Measurements from ENCODE around the gene EYA4. TPM values are rescaled to one million over a fixed set of nuclear protein-coding genes. Genes with fewer than 3 reads are reported as not detected.

EYA4 gene
- total RNA-seq, 2 experiments from 2014 or later, result not detected

- no peaks in the 10 kb centered on the region for H3K4me1 Mint-ChIP-seq (ENCODE audit: low read depth)
- POLR2A ChIA-PET, result no interaction called here
Observed at GRCh38 chr6:133430530-133430929, 189.4 kb downstream of the EYA4 start.

GRCh38 chr6:133431031-133431430 is 189.9 kb downstream of the EYA4 start:
- POLR2A ChIA-PET, result no interaction called here
- no peak overlapping the region for H3K27ac Mint-ChIP-seq
- H3K36me3 Mint-ChIP-seq, result no peaks in the 10 kb centered on the region
- H3K4me1 Mint-ChIP-seq (ENCODE audit: low read depth), result no peaks in the 10 kb centered on the region
- no peaks in the 10 kb centered on the region for H3K27me3 Mint-ChIP-seq
- no peaks in the 10 kb centered on the region for H3K9me3 Mint-ChIP-seq
- no peak overlapping the region for H3K4me3 Mint-ChIP-seq
- no peak for DNase-seq
- CTCF ChIA-PET, result no interaction called here
- intact Hi-C loops (cut with micrococcal nuclease), result no loop called here

More at GRCh38 chr6:133430530-133430929, 189.4 kb downstream of the EYA4 start:
- H3K4me3 Mint-ChIP-seq, result no peak overlapping the region
- CTCF ChIA-PET, result no interaction called here
- H3K27ac Mint-ChIP-seq, result no peak overlapping the region
- no peaks in the 10 kb centered on the region for H3K36me3 Mint-ChIP-seq
- H3K9me3 Mint-ChIP-seq, result no peaks in the 10 kb centered on the region
- no peaks in the 10 kb centered on the region for H3K27me3 Mint-ChIP-seq
- no peak for DNase-seq
- intact Hi-C loops (cut with micrococcal nuclease), result no loop called here

GRCh38 chr6:133432021-133432989 is 191.1 kb downstream of the EYA4 start:
- no peak for DNase-seq
- no peaks in the 10 kb centered on the region for H3K9me3 Mint-ChIP-seq
- H3K27me3 Mint-ChIP-seq, result no peaks in the 10 kb centered on the region
- no peaks in the 10 kb centered on the region for H3K4me1 Mint-ChIP-seq (ENCODE audit: low read depth)
- no peak overlapping the region for H3K4me3 Mint-ChIP-seq
- H3K27ac Mint-ChIP-seq, result no peak overlapping the region
- H3K36me3 Mint-ChIP-seq, result no peaks in the 10 kb centered on the region
- ChIA-PET CTCF (no interaction called here), POLR2A (no interaction called here)
- intact Hi-C loops (cut with micrococcal nuclease), result no loop called here

- H3K36me3 Mint-ChIP-seq, result no peaks in the 10 kb centered on the region
- no peak overlapping the region for H3K27ac Mint-ChIP-seq
- intact Hi-C loops (cut with micrococcal nuclease), result no loop called here
- CTCF ChIA-PET, result no interaction called here
- H3K4me3 Mint-ChIP-seq, result no peak overlapping the region
- no peaks in the 10 kb centered on the region for H3K4me1 Mint-ChIP-seq (ENCODE audit: low read depth)
- no peaks in the 10 kb centered on the region for H3K27me3 Mint-ChIP-seq
- H3K9me3 Mint-ChIP-seq, result no peaks in the 10 kb centered on the region
- POLR2A ChIA-PET, result no interaction called here
- no peak for DNase-seq
Observed at GRCh38 chr6:133435065-133435728, 194.0 kb downstream of the EYA4 start.

GRCh38 chr6:133436652-133437051 is 195.5 kb downstream of the EYA4 start:
- DNase-seq, result no peak
- H3K36me3 Mint-ChIP-seq, result no peaks in the 10 kb centered on the region
- H3K9me3 Mint-ChIP-seq, result no peaks in the 10 kb centered on the region
- no peak overlapping the region for H3K27ac Mint-ChIP-seq
- ChIA-PET CTCF (no interaction called here), POLR2A (no interaction called here)
- no peaks in the 10 kb centered on the region for H3K4me1 Mint-ChIP-seq (ENCODE audit: low read depth)
- intact Hi-C loops (cut with micrococcal nuclease), result no loop called here
- no peak overlapping the region for H3K4me3 Mint-ChIP-seq
- H3K27me3 Mint-ChIP-seq, result no peaks in the 10 kb centered on the region

GRCh38 chr6:133441491-133441890 is 200.3 kb downstream of the EYA4 start:
- ChIA-PET POLR2A (no interaction called here), CTCF (no interaction called here)
- intact Hi-C loops (cut with micrococcal nuclease), result no loop called here

GRCh38 chr6:133446789-133447188 is 205.6 kb downstream of the EYA4 start:
- no peaks in the 10 kb centered on the region for H3K4me1 Mint-ChIP-seq (ENCODE audit: low read depth)
- POLR2A ChIA-PET, result no interaction called here
- peaks cover 2% of the 10 kb centered on the region for H3K27me3 Mint-ChIP-seq
- H3K36me3 Mint-ChIP-seq, result no peaks in the 10 kb centered on the region
- intact Hi-C loops (cut with micrococcal nuclease), result no loop called here
- no peak overlapping the region for H3K4me3 Mint-ChIP-seq
- no peaks in the 10 kb centered on the region for H3K9me3 Mint-ChIP-seq
- DNase-seq, result no peak
- H3K27ac Mint-ChIP-seq, result no peak overlapping the region
- CTCF ChIA-PET, result no interaction called here

More at GRCh38 chr6:133441491-133441890, 200.3 kb downstream of the EYA4 start:
- Mint-ChIP-seq H3K27ac (no peak overlapping the region), H3K27me3 (no peaks in the 10 kb centered on the region), H3K36me3 (no peaks in the 10 kb centered on the region), H3K4me3 (no peak overlapping the region), H3K4me1 (ENCODE audit: low read depth) (no peaks in the 10 kb centered on the region), H3K9me3 (no peaks in the 10 kb centered on the region)
- no peak for DNase-seq

GRCh38 chr6:133447924-133448323 is 206.8 kb downstream of the EYA4 start:
- no peaks in the 10 kb centered on the region for H3K36me3 Mint-ChIP-seq
- no peak overlapping the region for H3K4me3 Mint-ChIP-seq
- peaks cover 2% of the 10 kb centered on the region for H3K27me3 Mint-ChIP-seq
- DNase-seq, result no peak
- CTCF ChIA-PET, result no interaction called here
- H3K27ac Mint-ChIP-seq, result no peak overlapping the region
- no peaks in the 10 kb centered on the region for H3K9me3 Mint-ChIP-seq
- POLR2A ChIA-PET, result no interaction called here
- H3K4me1 Mint-ChIP-seq (ENCODE audit: low read depth), result no peaks in the 10 kb centered on the region
- intact Hi-C loops (cut with micrococcal nuclease), result no loop called here

GRCh38 chr6:133456439-133456838 is 215.3 kb downstream of the EYA4 start:
- ChIA-PET POLR2A (no interaction called here), CTCF (no interaction called here)
- no peaks in the 10 kb centered on the region for H3K9me3 Mint-ChIP-seq
- DNase-seq, result no peak
- H3K4me1 Mint-ChIP-seq (ENCODE audit: low read depth), result no peaks in the 10 kb centered on the region
- H3K36me3 Mint-ChIP-seq, result no peaks in the 10 kb centered on the region
- no peak overlapping the region for H3K4me3 Mint-ChIP-seq
- H3K27ac Mint-ChIP-seq, result no peak overlapping the region
- intact Hi-C loops (cut with micrococcal nuclease), result no loop called here
- peaks cover under 1% of the 10 kb centered on the region for H3K27me3 Mint-ChIP-seq

GRCh38 chr6:133456944-133457343 is 215.8 kb downstream of the EYA4 start:
- POLR2A ChIA-PET, result no interaction called here
- no peak overlapping the region for H3K4me3 Mint-ChIP-seq
- CTCF ChIA-PET, result no interaction called here
- H3K27me3 Mint-ChIP-seq, result no peaks in the 10 kb centered on the region
- H3K36me3 Mint-ChIP-seq, result no peaks in the 10 kb centered on the region
- intact Hi-C loops (cut with micrococcal nuclease), result no loop called here
- no peak overlapping the region for H3K27ac Mint-ChIP-seq
- DNase-seq, result no peak
- H3K4me1 Mint-ChIP-seq (ENCODE audit: low read depth), result no peaks in the 10 kb centered on the region
- no peaks in the 10 kb centered on the region for H3K9me3 Mint-ChIP-seq

- Mint-ChIP-seq H3K4me3 (no peak overlapping the region), H3K27me3 (no peaks in the 10 kb centered on the region), H3K9me3 (no peaks in the 10 kb centered on the region), H3K36me3 (no peaks in the 10 kb centered on the region), H3K4me1 (ENCODE audit: low read depth) (no peaks in the 10 kb centered on the region), H3K27ac (no peak overlapping the region)
- CTCF ChIA-PET, result no interaction called here
- DNase-seq, result no peak
- POLR2A ChIA-PET, result interaction anchor here (0.6 kb wide), 1 partner anchor 637 kb away, joined by 5 read pairs; no protein-coding TSS in a partner anchor
- intact Hi-C loops (cut with micrococcal nuclease), result no loop called here
Observed at GRCh38 chr6:133460101-133460500, 218.9 kb downstream of the EYA4 start.

GRCh38 chr6:133463790-133464189 is 222.6 kb downstream of the EYA4 start:
- Mint-ChIP-seq H3K27ac (no peak overlapping the region), H3K4me3 (no peak overlapping the region), H3K9me3 (no peaks in the 10 kb centered on the region), H3K27me3 (no peaks in the 10 kb centered on the region), H3K4me1 (ENCODE audit: low read depth) (no peaks in the 10 kb centered on the region), H3K36me3 (no peaks in the 10 kb centered on the region)
- DNase-seq, result no peak
- intact Hi-C loops (cut with micrococcal nuclease), result no loop called here
- ChIA-PET CTCF (no interaction called here), POLR2A (no interaction called here)

GRCh38 chr6:133466680-133467079 is 225.5 kb downstream of the EYA4 start:
- H3K36me3 Mint-ChIP-seq, result no peaks in the 10 kb centered on the region
- CTCF ChIA-PET, result no interaction called here

More at GRCh38 chr6:133466680-133467079, 225.5 kb downstream of the EYA4 start:
- Mint-ChIP-seq H3K27ac (no peak overlapping the region), H3K9me3 (no peaks in the 10 kb centered on the region), H3K27me3 (no peaks in the 10 kb centered on the region), H3K4me3 (no peak overlapping the region), H3K4me1 (ENCODE audit: low read depth) (no peaks in the 10 kb centered on the region)
- POLR2A ChIA-PET, result no interaction called here
- intact Hi-C loops (cut with micrococcal nuclease), result no loop called here
- DNase-seq, result no peak
